22Rv1 (cell line): ENCODE data around the gene SLC52A3.
"Not testable (repeated sequence)": the region's sequence is repeated elsewhere in the genome, so short reads cannot be mapped to it uniquely, and the experiment has no call there.

Experiments
- H3K27ac ChIP-seq: fragments of 450-650 bp; 2 replicates; pipeline ENCODE4 v1.5.1; 2017
- ZFX ChIP-seq: fragments of 450-650 bp; IDR thresholded peaks from 2 replicates; pipeline ENCODE4 v1.6.1; 2017; ENCODE audit warnings: antibody characterized with exemption, borderline replicate concordance
- TF ChIP-seq, protein P1 (sequence below): fragments of 450-650 bp; IDR thresholded peaks from 2 replicates; pipeline ENCODE4 v1.5.1; 2017; ENCODE audit warnings: mild to moderate bottlenecking

The SLC52A3 gene

DNA sequence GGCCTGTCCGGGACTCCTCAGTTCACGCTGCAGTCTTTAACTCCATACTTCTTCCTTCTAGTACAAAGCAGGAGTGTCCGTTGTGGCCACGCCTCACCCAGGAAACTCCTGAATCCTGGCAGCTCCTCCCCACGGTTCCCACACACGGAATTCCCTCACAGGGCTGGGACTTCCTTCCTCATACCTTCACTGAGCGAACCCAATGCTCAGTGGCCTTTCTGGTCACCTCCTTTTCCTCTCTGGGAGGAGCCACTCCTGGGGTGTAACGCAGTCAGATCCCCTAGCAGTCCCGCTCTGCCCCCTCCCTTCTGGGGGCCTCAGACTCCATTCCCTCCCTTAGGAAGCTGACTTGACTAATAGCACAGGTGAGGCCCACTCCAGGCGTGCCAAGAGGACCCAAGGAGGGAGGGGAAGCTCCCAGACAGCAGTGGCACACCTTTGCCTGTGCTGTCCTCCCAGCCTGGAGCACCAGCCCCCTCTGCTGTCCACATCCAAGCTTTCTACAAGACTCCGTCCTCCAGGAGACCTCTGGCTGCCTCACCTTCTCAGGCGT, at the start of gene SLC52A3:
Gene SLC52A3, minus strand, starts transcription at position 75 of the 553 bp plus-strand sequence. CDS start 2,726 bp downstream, outside the sequence.
- H3K27ac ChIP-seq: no peak within 1 kb of the TSS
- TF ChIP-seq, protein P1, sequence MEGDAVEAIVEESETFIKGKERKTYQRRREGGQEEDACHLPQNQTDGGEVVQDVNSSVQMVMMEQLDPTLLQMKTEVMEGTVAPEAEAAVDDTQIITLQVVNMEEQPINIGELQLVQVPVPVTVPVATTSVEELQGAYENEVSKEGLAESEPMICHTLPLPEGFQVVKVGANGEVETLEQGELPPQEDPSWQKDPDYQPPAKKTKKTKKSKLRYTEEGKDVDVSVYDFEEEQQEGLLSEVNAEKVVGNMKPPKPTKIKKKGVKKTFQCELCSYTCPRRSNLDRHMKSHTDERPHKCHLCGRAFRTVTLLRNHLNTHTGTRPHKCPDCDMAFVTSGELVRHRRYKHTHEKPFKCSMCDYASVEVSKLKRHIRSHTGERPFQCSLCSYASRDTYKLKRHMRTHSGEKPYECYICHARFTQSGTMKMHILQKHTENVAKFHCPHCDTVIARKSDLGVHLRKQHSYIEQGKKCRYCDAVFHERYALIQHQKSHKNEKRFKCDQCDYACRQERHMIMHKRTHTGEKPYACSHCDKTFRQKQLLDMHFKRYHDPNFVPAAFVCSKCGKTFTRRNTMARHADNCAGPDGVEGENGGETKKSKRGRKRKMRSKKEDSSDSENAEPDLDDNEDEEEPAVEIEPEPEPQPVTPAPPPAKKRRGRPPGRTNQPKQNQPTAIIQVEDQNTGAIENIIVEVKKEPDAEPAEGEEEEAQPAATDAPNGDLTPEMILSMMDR: peak; percentile 52
- TF ChIP-seq ZFX: no peak

- H3K27ac ChIP-seq: no peak overlapping the region
- TF ChIP-seq ZFX: no peak
- TF ChIP-seq, protein P1: peak; percentile 93
Observed at GRCh38 chr20:815914-816606, 47.8 kb upstream of the SLC52A3 start.

GRCh38 chr20:815226-815625, 46.9 kb upstream of the SLC52A3 start:
- TF ChIP-seq ZFX: no peak
- TF ChIP-seq, protein P1: no peak
- no peak overlapping the region for H3K27ac ChIP-seq

GRCh38 chr20:813390-813789, 45.1 kb upstream of the SLC52A3 start:
- no peak for TF ChIP-seq ZFX
- TF ChIP-seq, protein P1: no peak

DNA sequence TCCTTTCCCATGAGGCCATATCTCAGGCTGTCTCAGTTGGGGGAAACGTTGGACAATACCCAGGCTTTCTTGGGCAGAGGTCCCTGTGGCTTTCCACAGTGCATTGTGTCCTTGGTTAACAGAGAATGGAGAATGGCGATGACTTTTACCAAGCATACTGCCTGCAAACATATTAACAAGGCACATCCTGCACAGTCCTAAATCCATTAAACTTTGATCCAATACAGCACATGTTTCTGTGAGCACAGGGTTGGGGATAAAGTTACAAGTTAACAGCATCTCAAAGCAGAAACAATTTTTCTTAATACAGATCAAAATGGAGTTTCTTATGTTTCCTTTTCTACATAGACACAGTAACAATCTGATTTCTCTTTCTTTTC, 44.1 kb upstream of the SLC52A3 start:
- not testable (repeated sequence) for H3K27ac ChIP-seq

More at GRCh38 chr20:813390-813789, 45.1 kb upstream of the SLC52A3 start:
- no peak overlapping the region for H3K27ac ChIP-seq

GRCh38 chr20:811776-812434, 43.6 kb upstream of the SLC52A3 start:
- not testable (repeated sequence) for H3K27ac ChIP-seq

DNA sequence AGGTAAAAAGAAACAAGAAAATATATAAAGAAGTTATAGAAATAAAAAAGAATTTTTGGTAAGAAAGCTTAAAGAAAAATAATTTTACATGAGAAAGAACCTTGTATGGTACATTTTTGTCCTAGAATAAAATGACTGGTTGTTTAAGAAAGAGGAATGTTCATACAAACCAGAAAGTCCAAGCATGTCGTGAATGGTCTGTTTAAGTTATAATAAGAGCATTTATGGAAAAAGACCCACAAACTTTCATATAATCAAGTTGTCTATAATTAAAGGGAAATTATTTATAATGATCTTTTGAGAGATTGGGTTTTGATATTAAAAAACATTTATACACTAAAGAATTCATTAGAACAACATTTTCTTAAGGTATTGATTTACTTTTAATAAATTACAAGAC, 37.4 kb upstream of the SLC52A3 start:
- no peak for TF ChIP-seq ZFX
- TF ChIP-seq, protein P1: no peak
- no peak overlapping the region for H3K27ac ChIP-seq

DNA sequence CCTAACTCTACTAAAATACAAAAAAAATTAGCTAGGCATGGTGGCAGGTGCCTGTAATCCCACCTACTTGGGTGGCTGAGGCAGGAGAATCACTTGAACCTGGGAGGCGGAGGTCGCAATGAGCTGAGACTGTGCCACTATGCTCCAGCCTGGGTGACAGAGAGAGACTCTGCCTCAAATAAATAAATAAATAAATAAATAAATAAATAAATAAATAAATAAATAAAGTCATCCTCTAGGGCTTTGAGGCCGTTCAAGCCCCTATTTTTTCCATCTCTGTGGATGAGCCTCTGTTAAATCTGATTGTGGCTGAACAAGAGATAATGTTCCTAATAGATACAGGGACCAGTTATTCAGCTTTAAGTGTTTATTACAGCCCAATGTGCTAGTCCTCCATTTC, 33.4 kb upstream of the SLC52A3 start:
- no peak for TF ChIP-seq ZFX
- TF ChIP-seq, protein P1: no peak
- H3K27ac ChIP-seq: no peak overlapping the region

- not testable (repeated sequence) for H3K27ac ChIP-seq
Observed at GRCh38 chr20:800026-800425, 31.7 kb upstream of the SLC52A3 start.

- not testable (repeated sequence) for H3K27ac ChIP-seq
Observed at GRCh38 chr20:798746-799145, 30.4 kb upstream of the SLC52A3 start.
